ENCODE data around the gene HOXA3.
A peak's percentile ranks its signal among the peaks of the same experiment; 100 is the strongest.

The HOXA3 gene

GRCh38 chr7:27177795-27178320 lies 25.5 kb upstream of the HOXA3 start:
- no peak for DNase-seq

GRCh38 chr7:27176962-27177794 lies 24.8 kb upstream of the HOXA3 start:
- DNase-seq, result peak; percentile 34

- DNase-seq, result no peak
These were observed 24.1 kb upstream of the HOXA3 start for GRCh38 chr7:27176524-27176845.

DNA sequence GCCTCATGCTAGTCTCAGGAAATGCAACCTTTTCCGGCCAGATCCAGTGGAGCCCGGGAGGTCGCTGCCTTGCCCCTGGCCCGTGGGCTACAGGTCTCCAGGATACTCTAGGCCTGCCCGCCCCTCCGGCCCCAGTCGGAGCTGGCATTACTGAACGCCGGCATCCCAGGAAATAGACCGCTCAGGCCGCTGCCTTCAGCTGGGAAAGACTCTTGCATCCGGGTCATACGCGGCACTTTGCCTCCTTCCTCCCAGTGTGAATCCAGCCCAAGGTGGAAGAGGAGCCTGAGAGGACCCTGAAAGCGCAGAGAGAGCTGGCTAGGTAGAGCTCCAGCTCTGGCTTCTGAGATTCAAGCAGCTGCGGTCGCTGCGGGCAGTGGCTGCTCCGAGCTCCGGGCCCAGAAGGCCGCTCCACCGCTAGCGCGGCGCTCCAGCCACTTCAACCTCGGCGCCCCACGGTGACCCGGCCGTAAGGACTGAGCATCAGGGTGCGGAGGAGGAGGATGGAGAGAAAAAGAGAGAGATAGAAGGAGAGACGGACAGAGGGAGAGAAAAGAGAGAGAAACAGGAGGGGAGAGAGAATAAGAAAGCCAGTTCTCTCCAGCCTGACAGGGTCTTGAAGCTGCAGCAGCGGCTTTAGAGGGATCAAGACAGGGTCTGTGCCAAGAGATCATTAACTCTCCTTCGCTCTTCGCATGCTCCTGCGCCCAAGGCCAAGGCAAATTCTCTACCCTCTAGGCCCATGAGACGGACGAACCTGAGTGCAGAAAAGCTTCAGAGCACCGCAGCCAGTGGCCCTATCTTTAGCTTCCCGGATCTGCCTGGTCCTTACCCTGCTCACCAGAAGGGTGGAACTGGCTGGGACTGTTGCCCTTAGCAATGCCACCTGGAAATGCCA lies 23.5 kb upstream of the HOXA3 start:
- peak; percentile 57 for DNase-seq

DNA sequence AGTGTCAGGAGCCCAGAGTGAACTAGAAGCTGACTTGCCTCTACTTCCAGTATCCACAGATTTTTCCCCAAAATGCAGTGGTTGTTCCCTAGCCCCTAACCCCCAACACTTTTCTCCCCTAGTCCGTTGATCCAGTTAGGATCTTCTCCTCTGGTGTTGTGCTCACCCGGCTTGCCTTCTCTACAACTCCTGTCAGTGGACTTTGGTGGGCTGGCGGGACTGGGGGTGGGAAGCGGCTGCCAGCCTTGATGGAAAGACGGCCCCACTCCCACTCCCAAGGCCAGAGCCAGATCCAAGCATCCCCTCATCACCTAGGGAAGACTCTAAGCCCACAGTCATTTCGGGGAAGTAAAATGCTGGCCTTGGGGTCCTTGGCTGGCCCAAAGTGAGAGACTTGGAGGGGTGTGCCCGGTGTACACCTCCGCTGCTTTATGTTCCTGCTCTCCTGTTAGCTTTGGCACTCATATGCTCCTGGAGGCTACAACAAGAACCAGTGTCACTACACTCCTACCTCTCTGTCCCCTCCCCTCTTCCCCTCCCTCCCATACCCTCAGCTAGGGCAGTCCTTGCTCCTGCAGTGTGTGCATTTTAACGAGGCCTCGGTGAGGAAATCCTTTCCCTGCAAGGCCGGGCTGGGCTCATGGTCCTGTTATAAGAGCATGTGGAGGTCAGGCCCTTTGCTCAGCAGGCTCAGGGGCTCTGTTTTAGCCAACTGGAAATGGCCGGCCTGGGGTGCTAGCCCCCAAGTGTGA lies 22.7 kb upstream of the HOXA3 start:
- peak; percentile 78 for DNase-seq

GRCh38 chr7:27173956-27174873 lies 21.8 kb upstream of the HOXA3 start, which contains the start of gene HOXA10:
Gene HOXA10 (minus strand): TSS chr7:27174320. CDS start chr7:27174306, 14 bp downstream.
- DNase-seq, result peak; percentile 89

GRCh38 chr7:27173511-27173955 lies 21.1 kb upstream of the HOXA3 start:
- peak; percentile 38 for DNase-seq

DNA sequence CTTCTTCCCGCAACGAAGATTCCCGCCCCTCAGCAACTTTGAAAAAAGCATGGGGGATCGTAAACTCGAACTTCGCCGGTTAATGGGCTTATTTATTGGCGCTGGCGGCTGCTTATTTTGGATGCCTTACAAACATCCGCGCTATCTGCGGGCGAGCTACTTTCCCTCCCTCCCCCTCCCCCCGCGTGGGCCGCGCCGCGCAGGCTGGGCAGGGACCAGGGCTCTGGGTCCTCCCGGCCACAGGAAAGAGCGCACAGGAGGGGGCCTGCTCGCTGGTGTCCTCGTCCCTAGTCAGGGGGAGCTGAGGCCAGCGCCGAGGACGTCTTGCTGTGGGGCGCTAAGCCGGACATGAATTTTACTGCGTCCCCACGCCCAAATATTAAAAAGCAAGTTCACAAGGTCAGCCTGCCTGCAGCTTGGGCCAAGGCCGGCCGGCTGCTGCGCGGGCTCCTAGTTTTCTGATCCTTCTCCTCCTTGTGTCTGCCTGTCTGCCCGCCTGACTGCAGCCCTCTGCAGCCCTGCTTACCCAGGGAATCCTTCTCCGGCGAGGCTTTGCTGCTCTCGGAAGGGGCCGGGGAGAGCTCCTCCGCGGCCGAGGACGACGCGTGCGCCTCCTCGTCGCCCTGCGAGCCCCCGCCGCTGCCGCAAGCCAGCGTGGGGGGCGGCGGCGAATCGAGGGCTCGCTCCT lies 20.6 kb upstream of the HOXA3 start:
- DNase-seq, result peak; percentile 87

DNA sequence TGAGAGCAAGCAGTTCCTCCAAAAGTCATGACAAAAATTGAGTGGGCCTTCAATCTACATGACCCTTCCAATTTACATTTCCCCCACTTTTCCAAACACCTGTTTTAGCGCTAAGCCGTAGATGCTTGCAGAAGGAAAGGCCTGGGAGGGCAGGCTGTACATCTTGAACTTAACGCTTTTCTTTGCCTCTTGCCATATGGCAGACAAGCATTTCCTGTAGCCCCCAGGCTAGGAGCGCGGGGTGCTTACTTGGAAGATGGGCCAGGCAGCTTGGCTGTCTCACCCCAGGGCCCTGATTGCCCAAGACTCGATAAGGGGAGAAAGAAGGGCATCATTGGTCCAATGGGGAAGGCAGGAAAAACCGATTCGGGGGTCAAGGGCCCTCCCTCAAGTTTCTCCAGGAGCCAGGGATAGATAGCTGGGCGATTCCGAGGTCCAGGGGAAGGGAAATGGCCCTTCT lies 20.0 kb upstream of the HOXA3 start:
- peak; percentile 69 for DNase-seq

DNA sequence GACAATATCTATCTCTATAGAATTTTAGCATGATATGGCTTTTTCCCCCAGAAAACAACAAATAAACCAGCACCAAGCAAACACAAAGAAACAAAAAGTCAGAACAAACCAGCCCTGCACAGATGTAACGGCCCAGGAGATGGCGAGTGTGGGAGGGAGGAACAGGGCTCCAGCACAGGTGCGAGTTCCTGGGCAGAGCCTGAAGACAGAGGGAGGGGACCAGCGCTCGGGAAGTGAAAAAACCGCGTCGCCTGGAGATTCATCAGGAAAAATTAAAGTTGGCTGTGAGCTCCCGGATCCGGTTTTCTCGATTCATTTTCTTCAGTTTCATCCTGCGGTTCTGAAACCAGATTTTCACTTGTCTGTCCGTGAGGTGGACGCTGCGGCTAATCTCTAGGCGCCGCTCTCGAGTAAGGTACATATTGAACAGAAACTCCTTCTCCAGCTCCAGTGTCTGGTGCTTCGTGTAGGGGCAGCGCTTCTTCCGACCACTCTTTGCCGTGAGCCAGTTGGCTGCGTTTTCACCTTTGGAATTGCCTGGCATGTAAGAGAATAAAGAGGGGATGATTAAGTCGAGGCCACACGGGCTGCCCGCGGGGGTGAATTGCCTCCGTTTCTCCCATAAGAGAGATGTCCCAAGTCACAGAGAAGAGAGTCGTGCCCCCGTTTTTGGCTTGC lies 19.4 kb upstream of the HOXA3 start:
- DNase-seq, result peak; percentile 56

GRCh38 chr7:27171325-27171636 lies 18.9 kb upstream of the HOXA3 start:
- DNase-seq, result peak; percentile 32

- no peak for DNase-seq
These were observed 18.3 kb upstream of the HOXA3 start for GRCh38 chr7:27170426-27171324.

DNA sequence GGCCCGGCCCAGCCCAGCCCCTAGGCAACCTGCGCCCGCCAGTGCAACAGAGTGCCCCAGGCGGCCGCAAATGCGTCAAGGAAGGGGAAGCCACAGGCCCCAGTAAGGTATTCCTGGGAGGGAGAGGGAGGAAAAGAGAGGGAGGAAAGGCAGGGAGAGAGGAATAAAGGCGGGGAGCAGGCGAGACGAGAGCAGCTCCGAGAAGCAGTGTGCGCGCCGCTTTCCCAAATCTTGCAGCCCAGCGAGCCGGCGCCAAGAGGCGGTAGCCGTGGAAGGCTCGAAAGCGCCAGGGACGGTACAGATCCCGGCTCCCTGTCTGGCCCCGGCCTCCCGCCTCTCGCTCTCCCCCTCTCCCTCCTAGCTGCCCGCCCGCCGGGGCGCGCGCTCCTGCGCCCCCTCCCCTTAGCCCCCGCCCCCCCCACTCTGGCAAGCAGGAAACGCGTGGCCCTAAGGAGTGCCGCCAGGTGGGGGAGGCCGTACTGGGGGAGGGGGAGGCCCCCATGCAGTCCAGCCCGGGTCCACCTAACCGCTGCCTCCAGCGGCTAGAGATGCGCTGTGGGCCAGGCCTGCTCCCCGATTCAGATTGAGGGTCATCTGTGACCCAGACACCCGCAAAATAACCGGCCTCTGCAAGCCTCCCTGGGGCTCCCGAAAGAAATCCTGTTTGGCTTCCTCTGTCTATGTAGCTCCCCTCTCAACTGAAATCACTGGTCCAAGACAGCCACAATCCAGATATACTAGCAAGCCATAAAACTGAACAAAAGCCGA lies 17.5 kb upstream of the HOXA3 start:
- DNase-seq, result peak; percentile 70

DNA sequence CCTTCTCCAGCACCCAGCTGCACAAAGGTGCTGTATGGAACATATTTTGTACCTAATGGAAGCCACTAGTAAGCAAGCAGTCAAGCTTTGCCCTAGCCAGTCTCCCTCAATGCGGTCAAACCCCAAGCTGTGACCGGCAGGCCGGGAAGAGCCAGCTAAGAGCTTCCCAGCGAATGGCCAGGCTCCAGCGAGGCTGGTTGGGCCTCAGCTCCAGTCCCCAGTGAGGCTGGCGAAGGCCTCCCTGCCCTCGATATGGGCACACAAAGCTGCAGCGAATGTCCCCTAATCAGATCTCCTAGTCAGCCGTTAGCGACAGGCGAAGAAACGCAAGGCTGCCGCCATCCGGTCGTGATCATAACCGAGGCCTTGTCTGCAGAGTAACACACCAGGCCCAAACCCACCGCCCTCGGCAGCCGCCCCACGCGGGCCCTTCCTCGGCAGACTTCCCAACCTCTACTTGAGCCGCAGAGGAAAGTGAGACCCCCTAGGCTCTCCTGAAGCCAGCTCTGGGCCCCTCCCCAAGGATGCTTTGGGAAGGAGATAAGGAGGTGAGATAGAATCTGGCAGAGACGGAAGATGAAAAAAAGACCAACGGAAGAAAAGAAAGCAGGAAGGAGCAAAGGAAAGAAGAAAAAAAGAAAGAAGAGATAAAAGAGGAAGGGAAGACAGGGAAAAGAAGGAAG lies 16.0 kb upstream of the HOXA3 start:
- peak; percentile 79 for DNase-seq

DNA sequence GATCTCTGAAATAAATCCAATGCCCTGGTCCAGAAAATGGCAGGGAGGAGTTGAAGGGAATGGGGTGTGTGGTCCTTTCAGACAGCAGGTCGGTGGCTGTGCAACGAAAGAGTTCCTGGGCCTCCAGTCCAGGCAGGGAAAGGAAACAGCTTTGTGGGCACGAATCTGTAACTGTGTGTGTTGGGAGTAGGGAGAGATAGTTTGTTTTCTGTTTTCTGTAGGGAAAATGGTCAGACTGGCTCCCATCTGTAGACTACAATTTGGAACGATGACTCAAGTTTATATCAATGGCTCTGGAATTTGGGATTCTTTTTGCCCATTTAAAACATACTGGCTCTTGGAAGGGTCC lies 15.5 kb upstream of the HOXA3 start:
- peak; percentile 79 for DNase-seq

DNA sequence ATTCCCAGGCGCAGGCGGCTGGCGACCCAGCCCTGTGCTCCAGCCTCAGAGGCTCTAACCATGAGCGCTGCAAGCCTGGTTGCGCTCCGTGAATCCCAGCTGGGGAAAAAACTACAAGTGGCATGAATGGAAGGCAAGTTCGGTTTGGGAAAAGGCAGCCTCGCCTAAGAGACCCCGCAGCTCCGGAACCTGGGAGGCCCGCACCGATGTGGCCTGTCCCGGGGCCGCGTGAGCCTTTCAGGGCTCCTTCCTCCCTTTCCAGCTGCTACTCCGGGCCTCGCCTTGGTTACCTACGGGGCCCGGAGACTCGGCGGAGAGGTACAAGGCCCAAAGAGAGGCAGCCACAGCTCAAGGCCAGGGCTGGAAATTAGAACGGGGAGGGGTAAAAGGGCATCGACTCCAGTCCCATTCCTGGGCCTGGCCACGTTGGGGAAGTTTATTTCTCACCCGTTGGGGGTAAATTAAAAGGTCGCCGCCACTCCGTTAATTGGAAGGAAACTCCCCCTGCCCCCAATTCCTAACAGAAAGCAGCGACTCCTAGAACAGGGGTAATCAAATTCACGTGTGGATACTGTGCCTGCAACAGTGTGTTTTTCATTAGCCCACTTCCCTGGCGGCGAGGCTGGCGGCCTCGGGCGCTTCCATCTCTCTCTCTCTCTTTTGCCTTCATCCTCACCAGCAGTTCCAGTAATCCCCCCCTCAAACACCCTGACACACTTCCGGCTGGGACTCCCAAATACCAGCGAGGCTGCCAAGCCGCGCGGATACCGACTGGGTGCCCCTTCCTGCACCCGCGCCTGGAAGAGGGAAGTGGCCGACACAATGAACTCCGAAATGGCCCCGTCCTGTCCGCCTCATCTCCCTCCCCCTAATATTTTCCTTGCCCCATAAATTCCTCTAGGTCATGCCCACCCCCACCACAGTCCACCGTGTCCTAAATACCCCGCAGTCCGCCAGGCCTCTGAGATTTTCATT lies 14.4 kb upstream of the HOXA3 start:
- DNase-seq, result peak; percentile 89

GRCh38 chr7:27165996-27166530 lies 13.7 kb upstream of the HOXA3 start:
- DNase-seq, result no peak
